SK-N-SH (cell line): ENCODE results near the gene PRPF6.

Experiments used
- ELF1 ChIP-seq: IDR thresholded peaks from 2 replicates; pipeline ENCODE4 v1.4.0; 2012
- FOSL2 ChIP-seq: IDR thresholded peaks from 2 replicates; pipeline ENCODE4 v1.4.0; 2012; ENCODE audit warnings: low read depth, mild to moderate bottlenecking, moderate library complexity, borderline replicate concordance
- JUND ChIP-seq: IDR thresholded peaks from 2 replicates; pipeline ENCODE4 v1.4.0; 2012
- SMC3 ChIP-seq: IDR thresholded peaks from 2 replicates; pipeline ENCODE4 v1.6.1; 2012; ENCODE audit warnings: low read depth, low read length, improper control_type of control experiment
- TAF1 ChIP-seq: IDR thresholded peaks from 2 replicates; pipeline ENCODE4 v1.6.1; 2012; ENCODE audit warnings: low read depth, mild to moderate bottlenecking, low read length, moderate library complexity, borderline replicate concordance
- YY1 ChIP-seq: IDR thresholded peaks from 2 replicates; pipeline ENCODE4 v1.4.0; 2012; ENCODE audit warnings: low read depth, mild to moderate bottlenecking
- TF ChIP-seq, protein P1 (sequence below): IDR thresholded peaks from 2 replicates; pipeline ENCODE4 v1.4.0; 2012; ENCODE audit warnings: low read depth, borderline replicate concordance
- TF ChIP-seq, protein P2 (sequence below): fragments of 200-600 bp; sonication (generic); IDR thresholded peaks from 2 replicates; pipeline ENCODE4 v1.6.1; 2017; ENCODE audit warnings: antibody characterized with exemption, mild to moderate bottlenecking, moderate library complexity

DNA sequence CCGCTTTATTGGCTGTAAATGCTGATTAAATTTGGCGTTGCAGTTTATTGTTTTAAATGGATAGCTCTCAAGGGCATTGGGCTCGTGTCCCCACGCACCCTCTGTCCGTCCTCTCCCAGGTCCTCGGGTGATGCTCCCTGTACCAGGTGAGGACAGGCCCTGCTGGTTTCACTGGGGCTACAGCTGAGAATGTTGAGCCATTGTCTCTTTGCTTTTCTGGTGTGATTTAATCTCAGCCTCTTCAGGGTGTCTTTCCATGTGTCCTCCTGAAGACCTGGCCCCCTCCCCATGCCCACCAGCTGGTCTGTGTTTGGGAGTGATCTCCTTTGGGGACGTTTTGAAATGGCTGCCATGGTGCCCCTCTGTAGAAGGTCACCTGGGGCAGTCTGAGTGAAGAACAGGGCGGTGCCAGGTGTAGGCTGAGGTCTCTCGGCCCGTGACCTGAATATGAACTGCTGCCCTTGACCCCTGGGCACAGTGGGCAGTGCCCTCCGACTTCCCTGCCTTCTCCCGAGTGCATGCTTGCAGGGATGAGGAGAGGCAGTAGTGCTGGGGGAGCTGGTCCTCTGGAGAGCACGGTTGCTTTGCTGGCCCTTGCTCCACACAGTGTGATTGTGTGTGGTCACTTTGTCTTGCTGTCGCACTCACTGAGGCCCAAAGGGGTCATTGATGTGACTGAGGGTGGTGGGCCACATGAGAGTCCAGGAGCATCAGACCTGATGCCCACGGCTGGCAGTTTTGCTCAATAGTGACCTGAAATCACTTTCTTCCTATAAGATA is 42.6 kb downstream of the PRPF6 start:
- TF ChIP-seq YY1 = no peak
- no peak for TF ChIP-seq TAF1
- TF ChIP-seq, protein P1, sequence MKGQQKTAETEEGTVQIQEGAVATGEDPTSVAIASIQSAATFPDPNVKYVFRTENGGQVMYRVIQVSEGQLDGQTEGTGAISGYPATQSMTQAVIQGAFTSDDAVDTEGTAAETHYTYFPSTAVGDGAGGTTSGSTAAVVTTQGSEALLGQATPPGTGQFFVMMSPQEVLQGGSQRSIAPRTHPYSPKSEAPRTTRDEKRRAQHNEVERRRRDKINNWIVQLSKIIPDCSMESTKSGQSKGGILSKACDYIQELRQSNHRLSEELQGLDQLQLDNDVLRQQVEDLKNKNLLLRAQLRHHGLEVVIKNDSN = no peak
- no peak for TF ChIP-seq FOSL2
- TF ChIP-seq, protein P2, sequence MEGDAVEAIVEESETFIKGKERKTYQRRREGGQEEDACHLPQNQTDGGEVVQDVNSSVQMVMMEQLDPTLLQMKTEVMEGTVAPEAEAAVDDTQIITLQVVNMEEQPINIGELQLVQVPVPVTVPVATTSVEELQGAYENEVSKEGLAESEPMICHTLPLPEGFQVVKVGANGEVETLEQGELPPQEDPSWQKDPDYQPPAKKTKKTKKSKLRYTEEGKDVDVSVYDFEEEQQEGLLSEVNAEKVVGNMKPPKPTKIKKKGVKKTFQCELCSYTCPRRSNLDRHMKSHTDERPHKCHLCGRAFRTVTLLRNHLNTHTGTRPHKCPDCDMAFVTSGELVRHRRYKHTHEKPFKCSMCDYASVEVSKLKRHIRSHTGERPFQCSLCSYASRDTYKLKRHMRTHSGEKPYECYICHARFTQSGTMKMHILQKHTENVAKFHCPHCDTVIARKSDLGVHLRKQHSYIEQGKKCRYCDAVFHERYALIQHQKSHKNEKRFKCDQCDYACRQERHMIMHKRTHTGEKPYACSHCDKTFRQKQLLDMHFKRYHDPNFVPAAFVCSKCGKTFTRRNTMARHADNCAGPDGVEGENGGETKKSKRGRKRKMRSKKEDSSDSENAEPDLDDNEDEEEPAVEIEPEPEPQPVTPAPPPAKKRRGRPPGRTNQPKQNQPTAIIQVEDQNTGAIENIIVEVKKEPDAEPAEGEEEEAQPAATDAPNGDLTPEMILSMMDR = no peak
- TF ChIP-seq JUND = no peak
- TF ChIP-seq SMC3 = no peak
- TF ChIP-seq ELF1 = no peak
